GM19240 (cell line): ENCODE data around the gene PLB1.

Experiments used
- DNase-seq: peaks from one replicate; pipeline ENCODE4 v3.0.0; 2011; ENCODE audit warnings: low spot score; ENCODE audit not compliant: insufficient read length

PLB1 gene

DNA sequence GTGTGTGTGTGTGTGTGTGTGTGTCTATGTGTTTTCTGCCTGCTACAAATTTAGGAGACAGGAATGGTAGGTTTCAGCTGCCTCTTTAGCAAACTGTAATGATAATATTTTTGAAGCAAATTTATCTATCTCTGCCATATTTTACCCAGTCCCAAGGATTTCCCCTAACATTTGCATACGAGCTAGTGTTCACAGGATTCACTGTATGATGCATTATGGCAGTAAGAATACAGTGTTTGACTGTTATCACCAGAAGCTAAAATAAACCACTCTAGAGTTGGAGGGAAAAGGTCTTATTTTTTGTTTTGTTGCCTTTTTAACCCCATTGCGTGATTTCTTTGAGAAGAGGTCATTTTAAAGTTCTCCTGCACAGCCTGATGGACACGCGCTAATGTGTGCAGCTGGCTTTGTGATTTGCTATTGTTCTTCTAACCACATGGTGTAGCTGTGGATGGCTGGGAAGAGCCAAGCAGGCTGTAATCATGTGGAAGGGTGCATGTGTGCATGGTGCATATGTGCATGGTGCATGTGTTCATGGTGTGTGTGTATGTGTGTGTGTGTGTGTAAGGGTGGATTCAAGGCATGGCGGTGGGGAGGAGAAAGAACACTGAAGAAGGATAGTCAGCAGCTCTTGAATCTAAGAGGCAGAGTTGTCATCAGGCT lies 62.4 kb downstream of the PLB1 start:
- DNase-seq: no peak

- no peak for DNase-seq
These were observed 63.1 kb downstream of the PLB1 start for GRCh38 chr2:28558918-28559317.

DNA sequence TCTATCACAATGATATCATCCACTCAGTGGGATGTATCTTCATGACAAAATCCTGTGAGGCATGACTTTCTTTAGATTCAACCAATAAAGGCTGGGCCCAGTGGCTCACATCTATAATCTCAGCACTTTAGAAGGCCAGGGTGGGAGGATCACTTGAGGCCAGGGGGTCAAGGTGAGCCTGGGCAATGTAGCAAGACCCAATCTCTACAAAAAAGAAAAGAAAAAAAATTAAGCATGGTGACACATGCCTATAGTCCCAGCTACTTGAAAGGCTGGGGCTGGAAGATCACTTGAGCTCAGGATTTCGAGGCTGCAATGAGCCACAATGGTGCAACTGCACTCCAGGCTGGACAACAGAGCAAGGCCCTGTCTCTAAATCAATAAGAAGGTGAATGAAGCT lies 68.0 kb downstream of the PLB1 start:
- no peak for DNase-seq

- DNase-seq: no peak
These were observed 68.5 kb downstream of the PLB1 start for GRCh38 chr2:28564346-28564745.

DNA sequence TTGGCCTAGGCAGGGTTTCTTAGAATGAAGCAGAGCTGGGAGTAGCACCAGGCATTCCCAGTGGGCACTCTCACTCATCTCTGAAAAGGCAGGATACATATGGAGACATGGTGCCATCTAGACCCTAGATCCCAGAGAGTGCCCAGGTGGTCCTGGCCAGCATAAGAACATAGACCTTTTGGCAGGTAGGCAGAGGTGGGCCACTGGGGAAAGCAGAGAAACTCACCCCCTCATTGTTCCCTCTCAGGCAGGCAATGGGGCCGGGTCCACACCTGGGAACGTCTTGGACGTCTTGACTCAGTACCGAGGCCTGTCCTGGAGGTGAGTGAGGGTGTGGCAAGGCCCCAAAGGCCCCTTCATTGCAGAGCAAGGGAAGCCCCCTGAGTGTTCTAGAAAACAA lies 69.2 kb downstream of the PLB1 start:
- no peak for DNase-seq

DNA sequence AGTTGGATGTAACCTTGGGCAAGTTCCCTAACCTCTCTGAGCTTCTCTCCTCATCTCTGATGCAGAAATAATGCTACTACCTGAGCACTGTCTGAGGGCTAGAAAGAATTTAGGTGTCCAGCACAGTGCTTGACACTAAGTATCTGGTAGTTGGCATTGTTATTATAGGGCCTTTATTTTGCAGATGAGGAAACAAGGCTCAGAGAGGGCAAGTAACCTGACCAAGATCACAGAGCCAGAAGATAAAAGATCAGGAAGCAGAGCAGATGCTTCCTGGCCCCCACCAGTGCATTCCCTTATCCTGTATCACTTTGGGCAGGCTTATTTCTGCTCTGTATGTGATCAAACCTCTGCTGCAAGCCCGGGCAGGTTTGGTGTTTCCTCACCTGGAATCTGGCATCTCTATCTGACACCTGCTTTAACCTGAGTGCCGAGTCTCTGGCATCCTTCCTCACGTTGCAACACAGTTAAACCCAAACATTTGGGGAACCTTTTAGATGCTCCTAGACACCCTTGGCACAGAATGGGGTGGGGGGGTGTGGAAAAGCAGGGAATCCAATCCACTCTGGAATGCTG lies 69.9 kb downstream of the PLB1 start:
- DNase-seq: no peak

- DNase-seq: peak; percentile 93
These were observed 70.7 kb downstream of the PLB1 start for GRCh38 chr2:28566521-28567041.

DNA sequence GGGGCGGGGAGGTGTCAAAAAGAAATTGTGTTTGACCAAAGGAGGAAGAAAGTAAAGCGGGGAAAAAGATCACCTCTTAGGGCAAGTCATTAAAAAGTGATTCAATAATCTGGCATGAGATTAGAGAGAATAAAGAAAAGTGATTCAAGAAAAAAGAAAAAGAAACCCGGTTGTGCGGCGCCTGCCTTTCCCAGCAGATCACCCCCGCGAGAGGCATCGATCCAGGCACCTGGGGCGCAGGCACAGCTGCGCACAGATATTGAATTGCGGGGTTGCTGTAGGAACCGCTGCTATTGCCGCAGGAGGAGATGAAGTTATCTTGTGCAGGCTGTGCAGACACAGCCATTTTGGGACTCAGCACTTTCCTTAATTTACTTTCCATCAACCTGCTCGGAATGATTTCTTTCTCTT lies 71.2 kb downstream of the PLB1 start:
- DNase-seq: no peak

DNA sequence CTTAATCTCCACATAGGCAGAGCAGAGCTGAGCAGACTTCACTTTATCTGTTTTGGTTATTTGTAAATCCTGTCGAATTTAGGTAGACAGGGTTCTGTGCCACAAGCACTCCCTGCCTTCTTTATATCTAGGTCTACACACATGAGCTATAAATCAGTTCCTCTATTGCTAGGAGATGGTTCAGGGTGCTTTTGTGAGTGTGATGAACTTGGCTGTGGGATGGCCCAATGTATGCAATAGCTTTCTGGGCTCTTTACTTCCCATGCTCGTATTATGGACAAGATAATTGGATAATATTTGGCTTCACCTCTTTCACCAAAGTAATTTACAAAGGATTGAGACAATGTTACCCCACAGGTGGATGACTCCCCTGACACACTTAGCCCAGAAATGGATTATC lies 72.2 kb downstream of the PLB1 start:
- no peak for DNase-seq

DNA sequence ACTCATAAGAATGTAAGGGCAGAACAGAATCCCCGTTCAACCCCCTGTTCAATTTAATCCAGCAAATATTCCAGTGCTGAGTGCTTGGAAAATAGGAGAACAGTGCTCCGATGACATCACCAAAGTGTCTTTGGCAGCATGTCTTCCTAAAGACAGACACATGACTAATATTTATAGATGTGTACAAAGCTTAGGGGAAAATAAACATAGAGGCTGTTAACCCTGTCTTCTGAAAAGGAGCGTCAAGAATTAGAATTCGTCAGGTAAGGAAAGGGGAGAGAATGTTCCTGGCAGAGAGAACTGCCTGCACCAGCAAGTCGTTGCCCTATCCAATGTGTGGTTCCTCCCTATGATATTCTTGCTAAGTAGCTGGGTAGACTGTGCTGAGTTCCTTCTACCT lies 72.7 kb downstream of the PLB1 start:
- no peak for DNase-seq

GRCh38 chr2:28570431-28570830 lies 74.6 kb downstream of the PLB1 start:
- no peak for DNase-seq

DNA sequence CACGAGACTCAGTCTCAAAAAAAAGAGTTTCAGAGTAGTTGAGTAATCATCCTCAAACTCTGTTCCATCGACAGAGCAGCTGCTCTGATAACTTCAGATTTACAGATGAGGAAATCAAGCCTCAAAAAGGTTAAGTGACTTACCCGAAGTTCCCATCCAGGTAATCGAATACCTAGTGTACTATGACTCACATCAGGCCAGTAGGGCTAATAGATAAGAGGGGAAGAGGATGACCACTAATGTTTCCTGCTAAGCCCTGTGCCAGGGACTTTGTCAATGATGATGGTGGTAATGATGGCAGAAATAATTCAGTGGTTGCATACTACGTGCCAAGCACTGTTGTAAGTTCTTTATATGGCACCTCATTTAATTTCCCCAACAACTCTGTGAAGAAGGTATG lies 80.9 kb downstream of the PLB1 start:
- no peak for DNase-seq

DNA sequence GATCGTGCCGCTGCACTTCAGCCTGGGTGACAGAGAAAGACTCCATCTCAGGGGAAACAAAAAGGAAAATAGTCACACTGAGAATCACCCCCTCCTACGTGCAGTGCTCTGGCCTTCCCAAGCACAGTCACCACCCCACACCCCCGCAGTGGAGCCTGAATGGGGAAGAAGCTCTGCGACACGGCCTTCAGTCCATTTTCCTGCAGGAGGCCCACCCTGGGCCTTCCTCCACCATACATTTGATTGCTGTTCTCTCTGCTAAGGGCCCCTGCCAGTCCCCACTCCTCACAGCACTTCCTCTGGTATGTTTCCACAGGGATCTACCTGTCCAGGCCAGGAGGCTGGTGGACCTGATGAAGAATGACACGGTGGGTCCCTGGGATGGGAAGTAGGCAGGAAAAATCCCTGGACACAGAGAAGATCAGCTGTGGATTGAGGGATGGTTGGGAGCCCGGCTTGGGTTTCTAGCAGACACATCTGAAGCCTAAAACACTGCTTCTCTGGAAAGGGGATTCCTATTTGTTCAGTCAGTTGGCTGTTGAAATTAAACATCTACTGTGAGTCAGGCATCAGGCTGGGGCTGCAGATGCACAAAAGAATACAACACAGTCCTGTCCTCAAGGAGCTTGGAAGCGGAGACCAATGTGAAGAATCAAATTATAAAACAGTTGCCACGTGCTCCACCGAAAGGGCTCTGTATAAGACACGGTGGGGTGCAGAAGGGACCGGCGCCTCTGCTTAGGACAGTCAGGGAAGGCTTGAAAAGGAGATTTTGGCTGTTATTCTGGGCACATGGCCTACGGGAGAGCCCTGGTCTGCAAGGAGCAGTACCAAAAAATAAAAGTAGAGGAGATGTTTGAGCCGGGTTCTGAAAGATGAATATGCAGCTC lies 82.2 kb downstream of the PLB1 start:
- no peak for DNase-seq

GRCh38 chr2:28578774-28579173 lies 82.9 kb downstream of the PLB1 start:
- no peak for DNase-seq

DNA sequence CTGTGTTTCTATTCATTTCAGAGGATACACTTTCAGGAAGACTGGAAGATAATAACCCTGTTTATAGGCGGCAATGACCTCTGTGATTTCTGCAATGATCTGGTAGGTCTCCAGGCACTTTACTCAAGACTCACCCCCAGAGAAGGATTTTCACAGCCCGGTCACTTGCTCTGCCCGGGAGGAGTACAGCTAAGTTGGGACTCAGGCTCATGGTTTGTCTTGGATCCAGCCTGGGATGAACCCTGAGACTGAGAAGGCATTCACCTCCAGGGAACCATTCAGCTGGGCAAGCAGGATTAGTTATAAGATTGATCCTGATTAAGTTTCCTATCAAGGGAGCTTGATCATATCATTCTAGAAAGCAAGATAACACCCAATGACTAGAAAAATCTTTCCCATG lies 83.7 kb downstream of the PLB1 start:
- DNase-seq: no peak

DNA sequence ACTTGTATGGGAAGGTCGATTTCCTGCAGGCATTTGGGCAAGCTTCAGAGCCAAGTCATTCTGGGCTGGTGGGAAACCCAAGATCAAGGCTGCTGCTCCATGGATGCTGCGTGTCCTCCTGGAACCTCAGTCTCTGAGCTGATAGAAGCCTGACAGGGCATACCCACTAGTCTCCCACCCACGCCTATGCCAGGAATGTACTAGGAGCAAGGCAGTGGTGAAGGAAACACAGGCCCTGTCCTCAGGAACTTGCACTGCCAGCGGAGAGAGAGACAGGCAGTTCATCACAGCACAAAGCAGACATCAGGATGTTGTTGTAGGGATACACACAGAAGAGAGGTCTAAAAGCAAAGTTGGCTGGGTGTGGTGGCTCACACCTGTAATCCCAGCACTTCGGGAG lies 84.2 kb downstream of the PLB1 start:
- DNase-seq: no peak

DNA sequence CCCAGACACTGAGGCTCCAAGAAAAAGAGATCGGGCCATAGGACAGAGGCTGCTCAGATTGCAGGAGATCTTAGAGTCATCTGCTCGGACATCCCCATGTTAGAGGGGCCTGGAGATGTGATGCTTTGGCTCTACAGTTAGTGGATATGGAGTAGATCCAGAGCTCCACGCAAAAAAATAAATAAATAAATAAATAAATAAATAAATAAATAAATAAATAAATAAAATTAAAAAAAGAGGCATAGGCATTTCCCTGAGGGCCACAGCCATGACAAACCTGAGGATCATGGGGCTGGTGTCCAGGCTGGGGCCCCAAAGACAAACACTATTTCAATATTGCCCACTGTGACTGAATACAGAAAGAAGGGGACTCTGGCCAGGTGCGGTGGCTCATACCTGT lies 85.5 kb downstream of the PLB1 start:
- no peak for DNase-seq

GRCh38 chr2:28582152-28582551 lies 86.3 kb downstream of the PLB1 start:
- DNase-seq: no peak

DNA sequence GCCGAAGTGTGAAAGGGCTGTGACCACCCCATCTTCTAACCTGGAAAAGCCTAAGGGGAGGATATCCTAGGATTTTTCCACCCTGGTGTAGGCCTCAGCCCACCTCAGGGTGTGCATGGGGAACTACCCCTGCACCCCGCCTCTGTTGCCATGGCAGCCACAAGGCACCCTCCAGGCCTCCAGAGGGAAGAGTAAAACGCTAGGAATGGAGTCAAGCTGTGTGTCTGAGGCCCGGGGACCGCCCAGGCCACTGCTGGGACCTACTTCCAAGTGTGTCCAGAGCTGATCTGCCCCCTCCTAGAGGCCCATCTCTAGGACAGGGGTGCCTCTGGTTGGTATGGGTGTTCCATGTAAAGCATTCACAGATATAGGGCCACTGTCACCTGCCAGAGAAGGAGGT lies 86.7 kb downstream of the PLB1 start:
- DNase-seq: no peak

- no peak for DNase-seq
These were observed 88.2 kb downstream of the PLB1 start for GRCh38 chr2:28583899-28584553.

GRCh38 chr2:28586867-28587266 lies 91.0 kb downstream of the PLB1 start:
- no peak for DNase-seq
